RWPE1 (cell line): ENCODE measurements around the gene ERCC8.

Experiments used
- CTCF ChIA-PET: fragments of 350-600 bp; sonication (Branson Sonifier 250); formaldehyde crosslinking; extraction: SDS; loops from one replicate; lab custom pipeline; 2021; lab: Yijun Ruan, JAX
- POLR2A ChIA-PET: fragments of 400-600 bp; formaldehyde crosslinking; extraction: SDS; loops from one replicate; lab custom pipeline; 2020; ENCODE audit warnings: antibody characterized with exemption; ENCODE audit not compliant: low non-redundant PET; lab: Yijun Ruan, JAX
- DNase-seq: peaks from one replicate; pipeline ENCODE4 v3.0.0; 2012; ENCODE audit warnings: low spot score
- H3K27ac ChIP-seq: fragments of 450-650 bp; 2 replicates; pipeline ENCODE4 v1.5.1; 2017
- CTCF ChIP-seq: fragments of 450-650 bp; conservative IDR thresholded peaks from 2 replicates; pipeline ENCODE4 v1.5.1; 2017; ENCODE audit warnings: low read depth, mild to moderate bottlenecking

Gene ERCC8

GRCh38 chr5:60829490-60830266 lies 115.2 kb downstream of the ERCC8 start:
- H3K27ac ChIP-seq, result no peak overlapping the region
- peak; percentile 23 for DNase-seq
- ChIA-PET POLR2A (no interaction called here), CTCF (no interaction called here)
- no peak for TF ChIP-seq CTCF

DNA sequence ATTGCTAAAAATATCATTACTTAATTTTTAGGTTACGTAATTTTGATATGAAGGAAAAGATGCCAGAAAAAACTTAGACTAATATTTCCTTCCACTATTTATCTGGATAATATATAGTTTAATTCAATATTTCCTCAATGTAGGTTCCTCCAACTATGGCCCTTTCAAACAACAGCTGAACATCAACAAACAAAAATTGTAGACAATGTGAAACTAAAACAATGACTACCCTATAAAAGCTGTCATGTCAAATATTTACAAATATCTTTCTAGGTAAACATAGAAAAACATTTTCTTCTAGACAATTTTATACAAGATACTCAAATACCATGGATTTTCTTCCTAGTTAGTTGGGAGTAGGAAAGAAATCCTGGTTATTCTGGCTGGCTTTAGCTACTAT lies 117.7 kb downstream of the ERCC8 start:
- no peak overlapping the region for H3K27ac ChIP-seq
- no peak for DNase-seq
- ChIA-PET POLR2A (no interaction called here), CTCF (interaction anchor here (0.9 kb wide), 1 partner anchor 17 kb away, joined by 5 read pairs; the partner anchor contains the start of gene ELOVL7)
- TF ChIP-seq CTCF, result no peak

DNA sequence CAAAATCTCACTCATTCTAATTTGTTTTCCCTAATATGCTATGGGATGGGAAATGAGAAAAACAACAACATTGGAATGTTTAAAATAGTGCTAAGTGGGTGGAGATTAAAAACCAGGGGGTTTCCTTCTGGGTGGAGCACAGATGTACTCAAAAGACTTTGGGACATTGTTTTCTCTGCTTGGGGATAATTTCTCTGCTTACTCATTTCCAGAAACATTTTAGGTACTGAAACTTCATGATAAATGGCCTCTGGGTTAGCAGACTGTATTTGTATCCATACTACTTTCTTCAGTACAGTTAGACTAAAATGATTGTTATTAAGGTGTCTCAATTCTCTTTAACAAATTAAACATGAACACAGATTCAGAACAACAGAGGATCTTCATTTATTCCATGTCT lies 118.2 kb downstream of the ERCC8 start:
- no peak overlapping the region for H3K27ac ChIP-seq
- no peak for TF ChIP-seq CTCF
- DNase-seq, result no peak
- ChIA-PET CTCF (no interaction called here), POLR2A (no interaction called here)
